GM21360 (cell line): Measurements from ENCODE around the gene SLC7A6.
A peak's percentile ranks its signal among the peaks of the same experiment; 100 is the strongest.

ENCODE experiments used
- ATAC-seq: cut with Tn5 transposase; IDR thresholded peaks from one replicate; pipeline ENCODE4 v1.9.1; 2021; ENCODE audit warnings: mild to moderate bottlenecking, moderate library complexity; ENCODE audit not compliant: unreplicated experiment

The SLC7A6 gene

DNA sequence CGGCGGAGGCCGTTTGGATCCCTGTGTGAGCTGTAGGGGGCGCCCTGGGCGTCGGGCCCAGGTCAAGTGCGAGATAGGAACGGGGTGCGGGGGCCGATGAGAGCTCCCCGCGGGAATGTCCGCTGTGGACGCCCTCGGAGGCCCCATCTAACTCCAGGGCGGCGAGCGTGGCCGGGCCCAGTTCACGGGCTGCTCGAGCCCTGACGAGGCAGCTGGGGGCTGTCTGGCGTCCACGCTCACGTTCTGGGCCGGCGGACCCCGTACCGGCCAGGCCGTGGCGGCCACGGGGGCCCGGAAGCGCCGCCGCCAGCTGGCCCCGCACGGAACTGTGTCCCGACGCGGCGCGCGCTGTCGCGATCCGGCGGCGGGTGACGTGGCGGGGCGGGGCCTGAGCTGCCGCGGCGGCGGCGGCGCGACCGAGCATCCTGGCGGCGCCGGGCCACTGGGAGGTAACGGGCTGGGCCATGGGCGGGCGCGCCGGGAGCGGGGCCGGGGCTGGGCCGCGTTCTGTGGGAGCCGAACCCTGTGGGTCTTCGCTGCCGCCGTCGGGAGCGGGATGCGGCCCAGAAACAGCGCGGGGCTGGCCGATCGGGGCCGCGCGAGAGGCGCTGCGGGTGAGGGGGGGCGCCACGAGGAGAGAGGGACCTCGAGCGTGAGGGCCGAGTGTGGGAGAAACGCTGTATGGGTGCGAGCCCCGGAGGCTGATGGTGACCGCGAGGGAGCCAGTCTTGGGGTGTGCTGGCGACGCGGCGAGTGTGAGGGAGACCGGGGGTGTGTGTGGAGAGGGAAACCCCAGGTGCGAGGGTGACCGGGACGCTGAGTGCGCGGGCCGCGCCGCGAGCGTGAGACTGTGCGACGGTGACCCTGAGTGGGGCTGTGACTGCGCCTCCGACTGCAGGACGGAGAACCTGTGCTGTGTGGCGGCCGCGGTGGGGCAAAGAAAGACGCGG, at the start of gene SLC7A6:
Gene SLC7A6 (plus strand): TSS at position 399 of the 950 bp plus-strand sequence. CDS start 10,201 bp downstream, outside the sequence.
- ATAC-seq = peak; percentile 52

DNA sequence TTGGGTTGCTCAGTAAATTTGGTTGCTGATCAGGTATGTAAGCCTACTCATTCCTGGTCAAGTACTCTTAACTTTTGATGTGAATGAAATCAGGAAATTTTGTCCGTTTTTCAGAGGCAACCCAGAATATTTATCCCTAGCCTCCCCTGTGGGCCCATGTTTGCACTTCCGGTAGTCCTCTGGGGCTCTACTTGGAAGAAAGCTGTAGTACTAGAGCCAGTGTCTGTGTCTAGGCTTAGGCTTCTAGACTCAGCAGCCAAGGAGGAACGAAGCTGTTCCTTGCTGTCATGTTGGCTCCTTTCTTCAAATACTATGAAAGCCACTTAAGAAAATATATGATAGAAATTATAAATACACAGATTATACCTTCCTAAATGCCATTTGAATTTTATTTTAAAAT, 49.6 kb upstream of the SLC7A6 start:
- ATAC-seq = no peak

DNA sequence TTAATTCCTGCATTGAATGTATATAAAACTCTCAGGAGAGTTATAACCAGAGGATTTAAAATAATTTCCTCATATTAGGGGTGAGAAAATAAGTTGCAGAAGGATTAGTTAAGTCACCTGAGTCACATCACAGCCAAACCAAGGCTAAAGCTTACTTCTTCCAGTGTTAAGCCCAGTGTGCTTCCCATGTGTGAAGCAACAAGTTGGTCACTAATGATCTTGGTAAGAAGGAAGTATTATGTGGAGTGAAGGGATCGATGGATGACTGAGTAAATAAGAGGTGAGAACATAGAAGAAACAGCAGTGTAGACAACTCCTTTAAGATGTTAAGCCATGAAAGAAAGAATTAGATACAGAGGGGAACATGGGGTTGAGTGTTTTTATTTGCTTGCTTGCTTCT, 49.0 kb upstream of the SLC7A6 start:
- ATAC-seq = no peak

DNA sequence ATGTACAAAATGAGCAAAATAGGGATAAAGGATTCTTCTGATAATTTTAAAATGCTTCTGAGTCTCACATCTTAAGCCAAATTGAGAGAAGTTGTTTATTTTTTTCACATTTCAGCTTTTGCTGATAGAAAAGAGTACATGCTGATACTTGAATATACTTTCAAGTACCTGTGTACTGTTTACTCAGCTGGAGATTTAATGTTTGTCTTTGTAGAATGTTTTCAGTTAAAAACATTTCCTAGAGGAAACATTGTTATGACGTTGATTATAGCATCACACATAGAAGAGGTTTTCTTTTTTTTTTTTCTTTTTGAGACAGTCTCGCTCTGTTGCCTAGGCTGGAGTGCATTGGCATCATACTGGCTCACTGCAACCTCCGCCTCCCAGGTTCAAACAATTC, 48.1 kb upstream of the SLC7A6 start:
- ATAC-seq = no peak

DNA sequence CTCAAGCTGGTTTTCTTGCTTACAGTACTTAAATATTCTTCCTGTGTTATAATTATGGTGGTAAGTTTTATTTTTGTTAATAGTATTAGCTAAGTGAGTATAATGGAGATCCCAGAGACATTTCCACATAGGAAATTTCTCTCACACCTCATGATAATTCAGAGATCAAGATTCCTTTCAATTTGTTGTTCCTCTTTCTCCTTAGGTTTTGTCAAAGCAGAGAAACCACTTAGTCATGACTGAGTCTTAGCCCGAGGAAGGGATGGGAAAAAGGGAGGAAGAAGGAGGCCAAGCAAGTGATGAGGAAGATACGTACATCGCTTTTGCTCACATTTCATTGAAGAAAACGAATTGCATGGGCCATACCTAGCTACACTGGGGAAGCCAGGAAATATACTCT, 46.8 kb upstream of the SLC7A6 start:
- ATAC-seq = no peak

DNA sequence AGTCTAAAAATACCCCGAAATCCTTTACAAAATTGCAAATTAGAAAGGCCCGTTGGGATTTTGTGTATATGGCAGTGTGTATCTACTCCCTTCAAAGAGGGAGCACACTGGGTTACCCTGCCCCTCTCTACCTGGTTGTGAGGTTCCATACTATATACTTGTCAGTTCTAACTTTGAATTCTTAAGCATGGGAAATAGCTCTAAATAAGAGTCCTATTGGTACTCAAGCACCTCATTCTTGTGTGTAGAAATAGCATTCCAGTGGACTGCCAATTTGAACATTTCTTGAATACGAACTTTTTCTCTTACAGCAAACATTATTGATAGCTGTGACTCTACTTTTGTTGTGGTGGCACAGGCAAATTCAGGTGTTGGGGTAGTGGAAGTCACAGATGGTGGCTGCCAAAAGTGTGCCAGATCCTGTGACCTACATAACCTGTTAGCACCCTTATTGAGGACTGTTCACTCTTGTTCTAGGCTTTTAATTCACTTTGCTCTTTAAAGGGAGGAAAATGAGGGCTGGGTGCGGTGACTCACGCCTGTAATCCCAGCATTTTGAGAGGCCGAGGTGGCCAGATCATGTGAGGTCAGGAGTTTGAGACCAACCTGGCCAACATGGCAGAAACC, 44.5 kb upstream of the SLC7A6 start:
- no peak for ATAC-seq

DNA sequence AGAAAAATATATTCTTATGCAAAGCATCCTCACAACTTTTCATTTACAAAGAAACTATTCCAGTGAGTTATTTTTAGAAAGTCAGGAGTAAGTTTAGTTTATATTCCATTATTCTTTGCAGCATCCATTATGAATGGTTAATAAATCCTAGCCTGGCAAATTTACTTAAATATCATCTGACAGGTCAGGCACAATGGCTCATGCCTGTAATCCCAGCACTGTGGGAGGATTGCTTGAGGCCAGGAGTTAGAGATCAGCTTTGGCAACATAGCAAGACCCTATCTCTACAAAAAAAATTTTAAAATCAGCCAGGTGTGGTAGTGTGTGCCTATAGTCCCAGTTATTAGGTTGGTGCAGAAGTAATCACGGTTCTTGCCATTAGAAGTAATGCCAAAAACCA, 41.3 kb upstream of the SLC7A6 start:
- ATAC-seq = no peak

DNA sequence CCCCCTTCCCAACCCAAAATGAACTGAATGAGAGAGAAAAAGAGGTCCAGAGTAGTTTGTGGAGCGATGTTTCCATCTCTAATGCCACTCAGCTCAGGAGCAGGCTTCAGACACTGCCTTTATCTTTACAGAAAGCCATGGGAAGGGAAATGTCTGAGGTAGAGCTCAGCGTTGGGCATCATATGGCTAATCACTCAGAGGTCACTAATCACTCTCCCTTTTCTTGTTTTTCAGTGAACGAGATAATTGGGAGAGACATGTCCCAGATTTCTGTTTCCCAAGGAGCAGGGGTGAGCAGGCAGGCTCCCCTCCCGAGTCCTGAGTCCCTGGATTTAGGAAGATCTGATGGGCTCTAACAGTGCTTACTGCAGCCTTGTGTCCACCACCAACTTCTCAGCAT, 38.2 kb upstream of the SLC7A6 start:
- no peak for ATAC-seq

DNA sequence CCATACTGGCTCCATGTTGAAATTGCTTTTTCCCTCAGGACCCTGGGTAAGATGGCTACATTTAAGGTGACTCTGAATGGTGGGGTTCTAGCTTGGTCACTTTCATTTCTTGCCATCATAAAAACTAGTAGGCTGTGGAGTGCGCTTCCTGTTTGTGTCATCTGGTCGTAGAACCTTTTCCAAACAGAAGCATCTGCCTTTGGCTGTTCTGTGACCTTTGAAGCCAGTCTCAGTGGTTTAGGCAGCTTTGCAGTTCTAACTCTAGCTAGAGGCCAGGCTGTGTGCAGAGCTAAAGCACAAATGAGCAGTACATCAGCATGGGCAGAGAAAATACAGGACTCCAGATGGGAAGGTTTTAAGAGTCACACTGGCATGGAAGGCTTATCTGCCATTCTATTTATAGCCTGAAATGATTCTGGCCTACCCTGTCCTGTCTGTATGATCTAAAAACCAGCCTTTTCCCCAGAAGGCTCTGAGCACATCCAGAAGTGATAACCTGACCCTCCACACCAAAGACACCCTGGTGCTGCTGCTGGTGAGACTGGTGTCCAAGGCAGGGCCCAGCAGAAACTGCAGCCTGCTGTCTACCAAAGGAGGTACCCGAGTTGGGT, 37.0 kb upstream of the SLC7A6 start:
- no peak for ATAC-seq

DNA sequence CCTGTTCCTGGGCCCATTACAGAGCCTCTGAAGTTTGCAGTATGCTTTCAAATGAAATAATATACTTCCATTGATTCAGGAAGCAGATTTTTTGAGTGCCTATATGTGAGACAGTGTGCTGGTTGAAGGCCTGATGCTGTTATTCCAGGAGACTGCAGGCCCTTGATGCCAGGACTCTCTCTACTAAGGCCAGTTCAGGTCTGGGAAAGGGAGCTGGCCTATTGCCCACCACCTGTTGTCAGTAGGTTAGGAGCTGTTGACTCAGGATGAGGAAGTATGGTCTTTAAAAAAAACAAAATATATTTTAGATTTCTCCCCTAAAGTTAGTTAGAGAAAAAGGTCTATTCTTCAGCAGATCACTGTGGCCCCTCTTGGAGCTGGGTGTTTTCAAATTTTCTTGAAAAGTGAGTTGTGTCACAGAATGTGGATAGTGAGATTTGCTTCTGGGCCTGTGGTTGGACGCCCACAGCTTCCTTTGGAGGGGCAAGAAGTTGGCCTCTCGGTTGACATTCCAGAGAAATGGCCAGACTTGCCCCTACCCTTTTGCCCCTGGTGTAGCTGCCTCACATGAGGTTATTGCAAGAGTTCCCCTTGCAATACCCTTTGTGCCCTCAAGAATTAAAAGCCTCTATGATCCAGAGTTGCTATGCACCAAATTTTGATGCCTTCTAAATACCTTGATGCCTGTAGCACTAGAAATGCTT, 36.3 kb upstream of the SLC7A6 start:
- no peak for ATAC-seq

DNA sequence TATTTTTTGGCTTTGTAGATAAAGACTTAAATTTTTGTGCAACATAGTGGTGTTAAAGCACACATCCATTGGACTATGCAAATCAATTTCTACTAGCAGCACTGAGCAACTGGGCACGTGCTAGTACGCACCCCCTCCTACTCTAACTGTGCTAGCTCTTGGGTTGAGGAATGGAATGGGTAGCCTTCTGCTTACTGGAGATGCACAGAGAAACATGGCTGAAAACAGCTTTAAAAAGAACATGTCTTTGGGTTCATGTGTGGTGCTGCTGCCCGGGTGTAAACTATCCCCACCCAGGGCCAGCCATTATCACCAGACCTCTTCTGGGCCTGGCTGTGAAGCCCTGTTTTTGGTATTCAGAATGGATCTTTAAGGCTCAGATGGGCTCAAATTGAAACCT, 35.7 kb upstream of the SLC7A6 start:
- no peak for ATAC-seq

DNA sequence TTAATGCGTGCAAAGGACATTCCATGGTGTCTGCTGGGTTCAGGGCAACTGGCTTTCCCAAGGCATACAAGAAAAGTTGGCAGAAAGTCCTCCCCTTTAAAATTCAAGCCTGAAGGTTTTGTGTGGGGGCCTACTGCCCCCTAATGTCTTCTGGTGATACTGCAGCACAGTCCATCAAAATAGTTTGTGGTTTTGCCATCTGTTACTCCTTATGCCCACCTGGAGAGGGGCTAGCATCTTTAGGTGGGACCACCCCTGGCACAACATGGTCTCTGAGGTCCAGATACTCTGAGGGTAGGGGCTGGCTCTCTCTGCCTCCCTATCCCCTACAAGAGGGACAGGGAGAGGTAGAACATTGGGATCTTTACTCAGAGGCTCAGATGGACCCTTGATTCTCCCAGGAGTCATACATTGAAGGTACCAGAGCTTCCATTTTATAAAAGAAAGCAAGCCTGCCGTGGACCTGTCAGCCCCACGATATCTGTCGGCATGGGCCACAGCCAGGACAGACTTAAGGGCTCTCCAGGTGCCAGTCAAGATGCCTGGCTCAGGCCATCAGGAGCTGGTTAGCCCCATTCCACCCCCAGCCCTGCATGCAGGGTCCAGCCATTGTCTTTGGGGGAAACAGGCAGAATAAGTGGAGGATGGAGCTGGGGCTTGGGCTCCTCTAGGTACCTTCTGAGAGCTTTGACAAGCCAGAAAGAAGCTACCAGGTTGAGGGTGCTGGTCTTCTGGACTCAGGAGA, 34.7 kb upstream of the SLC7A6 start:
- ATAC-seq = no peak

DNA sequence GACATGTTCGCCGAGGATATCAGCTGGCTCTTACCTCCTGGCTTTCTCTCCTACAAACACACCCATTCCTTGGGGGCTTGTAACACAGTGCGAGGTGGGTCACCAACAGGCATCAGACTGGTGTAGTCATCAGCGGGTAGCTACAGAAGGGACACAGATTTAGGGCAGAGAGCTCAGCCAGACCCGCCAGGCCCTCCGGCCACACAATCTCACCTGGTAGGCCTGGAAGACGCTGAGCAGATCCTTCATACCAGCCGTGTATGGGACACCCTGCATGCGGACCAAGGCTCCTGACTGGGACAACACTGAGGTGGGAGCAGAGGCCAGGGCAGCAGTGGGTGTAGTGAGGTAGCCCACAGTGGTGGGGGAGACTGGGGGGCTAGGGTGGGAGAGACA, 34.2 kb upstream of the SLC7A6 start:
- ATAC-seq = no peak

DNA sequence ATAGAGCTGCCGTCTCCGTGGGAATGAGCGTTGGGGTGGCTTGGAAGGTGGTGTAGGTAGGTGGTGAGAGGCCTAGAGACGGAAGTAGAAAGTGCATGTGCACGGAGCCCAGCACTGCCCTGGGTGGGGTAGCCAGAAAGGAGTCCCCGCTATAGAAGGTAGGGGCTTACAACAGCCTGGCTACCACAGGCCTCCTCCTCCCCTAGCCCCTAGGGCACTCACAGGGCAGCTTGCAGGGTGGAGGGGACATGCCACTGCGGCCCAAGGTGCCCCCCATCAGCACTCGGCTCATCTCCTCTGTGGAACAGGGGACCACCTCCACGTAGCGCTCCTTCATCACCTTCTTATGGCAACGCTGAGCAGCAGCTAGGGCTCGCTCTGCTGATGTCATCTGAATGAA, 33.4 kb upstream of the SLC7A6 start:
- ATAC-seq = no peak

DNA sequence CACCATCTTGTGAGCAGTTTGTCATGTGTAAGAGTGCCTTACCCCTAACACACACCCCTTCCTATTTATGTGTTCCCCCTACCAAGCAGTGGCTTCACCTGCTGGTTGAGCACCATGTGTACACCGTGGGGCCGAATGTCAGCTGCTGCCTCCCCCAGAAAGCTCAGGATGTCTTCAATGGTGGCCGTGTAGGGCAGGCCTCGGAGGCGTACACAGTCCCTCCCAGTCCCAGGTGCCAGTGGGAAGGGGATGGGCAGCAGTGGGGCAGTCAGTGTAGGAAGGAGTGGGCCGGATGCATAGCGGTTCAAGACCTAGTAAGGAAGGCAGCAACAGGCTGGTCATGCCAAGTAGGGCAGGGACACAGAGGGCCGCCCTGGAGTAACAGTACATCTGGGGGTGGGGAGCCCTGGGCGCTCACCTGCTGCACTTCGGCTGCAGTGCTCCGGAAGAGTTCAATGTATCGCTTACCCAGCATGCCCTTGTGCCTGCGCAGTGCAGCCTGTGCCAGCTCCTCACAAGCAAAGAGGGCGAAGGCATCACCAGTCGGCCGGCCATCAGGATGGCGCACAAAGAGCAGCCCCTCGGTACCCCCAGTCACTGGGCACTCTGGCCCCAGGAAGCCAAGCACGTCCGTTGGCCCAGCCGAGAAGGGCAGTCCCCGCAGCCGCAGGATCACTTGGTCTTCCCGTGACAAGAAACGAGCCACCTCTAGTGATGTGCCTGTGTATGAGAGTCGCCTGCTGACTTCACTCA, 32.8 kb upstream of the SLC7A6 start:
- ATAC-seq = no peak

DNA sequence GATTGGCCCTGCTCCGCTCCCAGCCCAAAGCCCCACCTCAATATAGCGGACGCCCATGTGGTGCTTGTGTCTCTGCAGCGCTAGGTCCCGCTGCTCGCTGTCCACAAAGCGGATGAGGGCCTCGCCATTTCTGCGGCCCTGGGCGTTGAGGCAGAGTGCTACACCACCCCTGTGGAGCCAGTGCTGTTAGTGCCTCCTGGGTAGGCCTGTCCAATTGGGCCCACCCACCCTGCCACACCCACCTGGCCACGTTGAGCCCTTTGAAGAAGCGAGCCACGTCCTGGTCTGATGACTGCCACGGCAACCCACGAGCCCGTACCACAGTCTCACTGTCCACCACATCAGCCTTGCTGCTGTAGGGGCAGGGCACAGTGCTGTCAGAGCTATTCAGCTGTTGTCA, 32.0 kb upstream of the SLC7A6 start:
- no peak for ATAC-seq

DNA sequence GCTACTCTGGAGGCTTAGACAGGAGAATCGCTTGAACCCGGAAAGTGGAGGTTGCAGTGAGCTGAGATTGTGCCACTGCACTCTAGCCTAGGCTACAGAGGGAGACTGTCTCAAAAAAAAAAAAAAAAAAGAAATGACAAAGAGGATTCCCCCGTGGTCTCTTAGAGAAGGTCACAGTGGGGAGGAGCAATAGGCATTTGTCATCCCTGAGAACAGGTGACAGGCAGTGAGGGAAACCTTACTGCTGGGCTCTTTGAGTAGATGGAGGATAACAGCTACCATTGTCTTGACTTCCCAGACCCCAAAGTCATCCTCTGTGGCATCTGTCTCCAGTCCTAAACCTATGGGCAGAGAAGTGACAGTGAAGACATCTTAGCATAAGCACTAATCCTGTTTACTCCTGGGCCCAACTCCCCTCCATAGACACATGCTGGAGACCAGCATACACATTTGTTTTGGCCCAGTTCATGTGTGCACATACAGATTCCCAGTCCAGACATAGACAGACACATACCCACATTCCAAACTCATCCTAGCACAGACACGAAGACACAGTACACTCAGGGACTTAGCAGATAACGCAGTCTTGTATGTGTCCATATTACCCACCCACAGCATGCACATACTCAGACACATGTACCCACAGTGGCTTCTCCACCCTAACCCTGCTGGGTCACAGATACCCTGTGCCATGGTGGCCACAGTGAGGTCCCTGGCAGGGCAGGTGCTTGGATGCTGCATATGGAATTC, 31.1 kb upstream of the SLC7A6 start:
- ATAC-seq = no peak

DNA sequence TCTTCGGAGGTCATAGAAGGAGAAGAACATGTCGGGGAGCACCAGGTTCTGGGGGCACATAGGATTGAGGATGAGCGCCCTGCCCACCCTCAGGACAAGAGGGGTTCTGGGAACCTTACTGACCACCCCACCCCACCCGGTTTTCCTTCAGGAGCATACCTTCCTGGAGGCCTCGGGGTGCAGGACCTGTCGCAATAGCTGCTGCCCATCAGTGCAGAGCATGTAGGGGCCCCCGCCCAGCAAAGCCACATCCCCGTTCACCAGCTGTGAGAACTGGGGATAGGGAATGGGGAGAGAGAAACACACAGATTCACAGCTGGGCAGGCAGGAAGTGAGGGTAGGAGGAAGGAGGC, 30.5 kb upstream of the SLC7A6 start:
- ATAC-seq = no peak
